SIG-M5 (cell line): ENCODE measurements around the gene AK1.
"Not testable (repeated sequence)": the region's sequence is repeated elsewhere in the genome, so short reads cannot be mapped to it uniquely, and the experiment has no call there.

Experiments used
- DNase-seq: peaks from one replicate; lab custom pipeline; 2025; lab: John Stamatoyannopoulos, UW

Gene AK1

DNA sequence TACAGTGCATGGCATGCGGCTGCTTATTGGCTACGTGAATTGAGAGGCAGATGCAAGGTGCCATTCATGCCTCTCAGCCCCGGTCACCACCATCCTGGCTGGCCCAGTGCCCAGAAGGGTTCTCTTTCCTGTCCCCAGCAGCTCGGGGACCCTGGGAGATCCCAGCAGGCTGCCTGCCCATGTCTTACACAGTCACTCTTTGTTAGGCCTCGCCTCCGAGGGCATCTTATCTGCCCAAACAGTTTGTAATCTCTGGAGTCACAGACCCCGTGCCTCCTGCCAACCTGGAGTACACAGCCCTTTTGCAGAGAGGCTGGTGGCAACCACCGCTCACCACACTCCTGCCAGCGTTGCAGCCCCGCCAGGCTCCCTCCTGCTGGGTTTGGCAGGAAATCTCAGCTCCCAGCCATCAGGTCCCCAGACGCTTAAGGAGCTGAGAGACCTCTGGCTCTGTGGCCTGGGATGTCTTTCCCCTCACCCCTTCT is 7.0 kb upstream of the AK1 start:
- DNase-seq = no peak

- no peak for DNase-seq
Observed at GRCh38 chr9:127883959-127884358, 6.5 kb upstream of the AK1 start.

GRCh38 chr9:127881715-127882114 is 4.2 kb upstream of the AK1 start:
- not testable (repeated sequence) for DNase-seq

DNA sequence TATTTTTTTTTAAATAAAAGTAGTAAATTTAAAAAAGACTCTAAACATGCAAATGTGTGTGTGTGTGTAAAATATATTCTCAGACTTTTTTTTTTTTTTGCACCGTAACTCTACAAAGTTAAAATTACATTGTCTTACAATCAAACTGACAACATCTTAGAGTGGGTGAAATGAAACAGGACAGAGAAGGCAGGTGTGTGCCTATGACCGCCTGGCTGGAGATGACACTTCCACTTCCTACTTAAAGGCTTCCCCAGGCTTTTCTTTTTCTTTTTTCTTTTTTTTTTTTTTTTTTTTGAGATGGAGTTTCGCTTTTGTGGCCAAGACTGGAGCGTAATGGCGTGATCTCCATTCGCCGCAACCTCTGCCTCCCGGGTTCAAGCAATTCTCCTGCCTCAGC is 2.7 kb upstream of the AK1 start:
- no peak for DNase-seq

DNA sequence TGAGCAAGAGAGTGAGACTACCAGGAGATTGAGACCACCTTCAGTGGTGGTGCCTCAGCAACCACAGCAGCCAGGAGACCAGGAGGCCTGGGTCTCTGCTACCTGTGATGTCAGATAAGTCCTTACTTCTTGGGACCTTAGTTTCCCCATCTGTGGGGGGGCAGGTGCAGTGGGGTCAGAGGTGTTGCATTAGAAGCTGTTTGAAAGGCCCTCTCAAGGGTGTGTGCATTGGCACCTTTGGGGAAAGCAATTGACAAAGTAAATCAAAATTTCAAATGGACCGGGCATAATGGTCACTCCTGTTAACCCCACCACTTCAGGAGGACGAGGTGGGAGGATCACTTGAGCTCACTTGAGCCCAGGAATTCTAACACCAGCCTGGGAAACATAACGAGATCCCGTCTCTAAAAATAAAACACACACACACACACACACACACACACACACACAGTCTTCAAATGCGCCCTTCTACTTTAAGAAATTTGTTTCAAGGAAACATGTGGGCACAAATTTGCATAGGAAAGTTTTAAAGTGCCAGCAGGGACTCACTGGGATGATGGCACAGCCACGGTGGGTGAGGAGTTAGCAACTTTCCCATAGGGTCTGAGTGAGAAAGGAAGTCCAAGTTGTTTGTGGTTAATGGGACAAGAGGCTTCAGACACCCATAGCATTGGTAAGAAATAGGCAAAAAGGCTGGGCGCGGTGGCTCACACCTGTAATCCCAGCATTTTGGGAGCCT is 1.3 kb upstream of the AK1 start:
- DNase-seq = no peak

- no peak for DNase-seq
Observed at GRCh38 chr9:127878001-127878651, 651 bp upstream of the AK1 start.

GRCh38 chr9:127876764-127877562 is 512 bp downstream of the AK1 start:
- no peak for DNase-seq

DNA sequence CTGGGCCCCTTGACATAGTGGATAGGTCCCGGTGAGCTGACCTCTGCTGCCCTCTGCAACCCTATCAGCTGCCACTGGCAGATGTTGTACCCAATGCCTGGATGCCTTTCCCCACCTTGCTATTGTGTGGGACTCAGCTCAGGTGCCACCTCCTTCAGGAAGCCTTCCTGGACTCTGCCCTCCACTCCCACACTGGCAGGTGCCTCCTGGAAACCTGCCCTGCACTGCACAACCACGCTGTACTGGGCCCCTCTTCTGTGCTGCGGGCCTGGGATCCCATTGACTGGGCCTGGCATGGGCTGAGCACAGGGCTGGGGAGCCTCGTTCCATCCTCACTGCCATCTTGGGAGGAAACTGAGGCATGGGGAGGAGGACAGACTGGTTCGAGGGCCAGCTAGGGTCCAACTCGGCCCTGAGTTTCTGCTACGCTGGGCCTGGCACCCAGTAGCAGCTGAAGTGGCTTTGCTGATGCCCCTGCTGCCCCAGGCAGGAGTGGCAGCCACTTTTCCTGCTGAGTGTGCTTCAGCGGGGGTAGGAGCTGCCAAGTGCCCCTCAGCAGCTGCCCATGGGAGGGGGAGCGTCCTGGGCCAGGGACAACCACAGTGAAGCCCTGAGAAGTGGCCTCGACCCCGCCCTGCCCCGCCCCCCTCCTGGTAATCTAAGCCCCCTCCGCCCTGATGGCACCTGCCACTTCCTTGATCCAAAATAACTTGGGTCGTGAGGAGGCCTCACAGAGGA is 1.3 kb downstream of the AK1 start:
- no peak for DNase-seq

DNA sequence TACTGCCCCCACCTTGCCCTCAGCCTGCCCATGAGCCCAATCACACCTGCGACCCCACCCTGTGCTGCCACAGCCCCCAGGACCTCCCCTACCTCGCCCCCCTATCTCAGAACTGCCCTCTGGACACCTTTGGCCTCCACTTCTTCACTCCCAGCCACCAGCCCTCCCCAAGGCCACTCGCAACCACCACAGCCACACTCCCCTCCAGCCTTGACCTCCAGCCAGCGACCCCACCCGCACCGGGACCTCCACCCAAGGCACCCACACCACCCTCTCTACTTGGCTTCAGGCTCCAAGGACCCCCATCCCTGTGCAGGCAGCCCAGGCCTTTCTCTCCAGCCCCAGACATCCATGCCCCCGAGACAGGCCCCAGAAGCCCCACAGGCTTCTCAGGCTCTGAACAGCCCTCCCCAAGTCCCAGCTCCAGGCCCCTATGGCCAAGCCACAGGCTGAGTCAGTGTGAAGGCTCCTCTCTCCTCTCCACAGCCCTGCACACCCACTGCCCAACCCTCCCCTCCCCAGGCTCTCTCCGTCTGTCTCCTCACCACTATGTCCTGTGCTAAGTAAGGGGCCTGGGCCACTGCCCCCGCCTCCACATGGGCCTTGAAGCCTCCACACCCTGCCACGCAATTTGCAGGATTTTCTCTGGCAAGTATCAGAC is 2.0 kb downstream of the AK1 start:
- no peak for DNase-seq

DNA sequence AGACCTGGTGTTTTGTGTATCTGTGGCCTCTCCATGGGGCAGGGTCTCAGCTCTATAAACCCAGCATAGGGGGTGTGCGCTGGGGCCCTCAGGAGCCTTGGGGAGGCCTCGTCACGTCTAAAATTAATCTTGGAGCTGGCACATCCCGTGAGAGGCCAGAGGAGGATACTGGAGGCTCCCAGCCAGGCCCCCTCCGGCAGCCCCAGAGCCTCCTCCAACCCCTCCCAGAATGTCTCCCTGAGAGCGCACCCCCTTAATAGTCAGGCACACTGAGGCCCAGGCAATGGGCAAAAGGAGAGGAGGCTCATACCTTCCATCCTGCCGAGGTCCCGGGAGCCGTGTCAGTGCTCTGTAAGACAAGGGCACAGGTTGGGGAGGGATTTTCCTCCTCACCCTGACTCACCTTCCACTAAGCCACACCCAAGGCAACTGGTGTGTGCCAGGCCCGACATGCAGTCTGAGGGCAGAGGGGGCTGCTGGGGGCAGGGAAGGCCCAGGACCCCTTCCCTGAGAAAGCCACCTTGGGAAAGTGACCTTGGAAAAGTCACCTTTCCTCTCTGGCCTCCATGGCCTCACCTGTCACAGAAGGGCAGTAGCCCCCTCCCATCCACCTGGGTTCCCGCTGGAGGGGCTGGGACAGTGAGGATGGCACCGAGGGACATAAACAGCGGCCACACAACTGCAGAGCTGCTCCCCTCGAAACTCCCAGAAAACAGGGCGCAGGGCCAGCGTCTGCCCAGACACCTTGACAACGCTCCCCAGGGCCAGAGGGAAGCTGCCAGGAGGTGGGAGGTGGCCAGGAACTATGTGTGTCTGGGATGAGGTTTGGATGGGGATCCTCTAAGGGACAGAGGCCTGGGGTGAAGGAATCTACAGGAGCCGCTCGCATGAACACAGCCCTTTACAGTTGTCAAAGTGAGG is 2.9 kb downstream of the AK1 start:
- no peak for DNase-seq

DNA sequence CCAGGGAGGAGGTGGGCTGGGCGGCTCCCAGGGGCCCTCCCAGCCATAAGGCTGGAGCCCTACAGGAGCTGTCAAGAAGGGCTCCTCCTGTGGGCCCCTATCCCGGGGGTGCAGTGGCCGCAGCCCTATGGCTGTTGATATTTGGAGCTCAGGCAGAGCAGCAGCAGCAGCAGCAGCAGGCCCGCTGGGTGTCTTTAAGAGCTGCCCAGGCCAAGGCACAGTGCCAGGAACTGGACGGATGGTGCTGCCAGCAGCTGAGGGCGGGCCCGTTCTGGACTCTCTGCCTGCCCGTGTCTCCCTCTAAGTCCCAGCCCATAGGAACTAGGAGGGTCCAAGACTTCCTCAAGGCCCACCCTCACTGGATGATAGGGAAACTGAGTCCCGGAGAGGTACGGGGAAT is 3.6 kb downstream of the AK1 start:
- DNase-seq = no peak

DNA sequence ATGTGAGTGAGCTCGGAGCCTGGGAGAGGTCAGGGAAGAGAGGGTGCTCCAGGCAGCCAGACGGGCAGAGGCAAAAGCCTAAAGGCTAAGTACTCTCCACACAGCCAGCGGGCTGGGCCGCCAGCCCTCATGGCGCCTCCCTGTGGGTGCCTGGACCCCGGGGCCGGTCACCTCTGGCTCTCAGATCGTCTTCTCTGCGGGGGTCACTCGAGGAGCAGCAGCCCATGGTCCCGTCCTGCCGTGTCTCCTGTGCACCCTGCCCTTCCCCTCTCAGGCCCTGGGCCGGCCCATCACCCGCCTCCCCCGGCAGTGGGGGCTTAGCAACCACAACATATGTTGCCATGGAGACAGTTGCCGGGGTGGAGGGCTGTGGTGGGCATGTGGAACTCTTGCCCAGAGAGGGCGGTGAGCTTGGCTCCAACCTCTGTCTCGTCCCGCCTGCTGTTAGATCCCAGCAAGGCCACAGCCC is 4.2 kb downstream of the AK1 start:
- no peak for DNase-seq

GRCh38 chr9:127872369-127873222 is 4.9 kb downstream of the AK1 start:
- no peak for DNase-seq

- no peak for DNase-seq
Observed at GRCh38 chr9:127871531-127871930, 5.9 kb downstream of the AK1 start.

DNA sequence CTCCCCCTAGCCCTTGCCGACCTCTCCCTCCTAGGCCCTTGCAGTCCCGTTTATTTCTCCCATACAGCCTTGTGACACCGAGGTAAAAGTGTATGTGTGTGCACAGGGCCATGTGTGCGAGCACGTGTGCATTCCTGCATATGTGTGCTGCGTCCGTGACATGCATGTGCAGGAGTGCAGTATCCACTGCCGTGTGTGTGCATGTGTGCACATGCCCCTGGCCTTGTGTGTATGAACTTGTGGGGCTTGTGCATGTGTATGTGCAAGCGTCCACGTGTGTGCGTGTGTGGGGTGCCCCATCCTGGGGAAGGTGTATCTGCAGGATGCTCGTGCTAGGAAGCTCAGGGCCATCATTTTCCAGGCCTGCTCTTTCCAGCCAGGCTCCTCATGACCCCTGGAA is 6.6 kb downstream of the AK1 start:
- DNase-seq = no peak

GRCh38 chr9:127870153-127870491 is 7.4 kb downstream of the AK1 start:
- not testable (repeated sequence) for DNase-seq

GRCh38 chr9:127869310-127870152 is 7.9 kb downstream of the AK1 start:
- no peak for DNase-seq

GRCh38 chr9:127868278-127868902 is 9.1 kb downstream of the AK1 start:
- DNase-seq = no peak
